Bone marrow (tissue), 2 donors: ENCODE data around the gene ZBP1.

ENCODE experiments used
- DNase-seq, 2 donors: peaks; one replicate each; lab custom pipeline; 2025; lab: John Stamatoyannopoulos, UW

Gene ZBP1

DNA sequence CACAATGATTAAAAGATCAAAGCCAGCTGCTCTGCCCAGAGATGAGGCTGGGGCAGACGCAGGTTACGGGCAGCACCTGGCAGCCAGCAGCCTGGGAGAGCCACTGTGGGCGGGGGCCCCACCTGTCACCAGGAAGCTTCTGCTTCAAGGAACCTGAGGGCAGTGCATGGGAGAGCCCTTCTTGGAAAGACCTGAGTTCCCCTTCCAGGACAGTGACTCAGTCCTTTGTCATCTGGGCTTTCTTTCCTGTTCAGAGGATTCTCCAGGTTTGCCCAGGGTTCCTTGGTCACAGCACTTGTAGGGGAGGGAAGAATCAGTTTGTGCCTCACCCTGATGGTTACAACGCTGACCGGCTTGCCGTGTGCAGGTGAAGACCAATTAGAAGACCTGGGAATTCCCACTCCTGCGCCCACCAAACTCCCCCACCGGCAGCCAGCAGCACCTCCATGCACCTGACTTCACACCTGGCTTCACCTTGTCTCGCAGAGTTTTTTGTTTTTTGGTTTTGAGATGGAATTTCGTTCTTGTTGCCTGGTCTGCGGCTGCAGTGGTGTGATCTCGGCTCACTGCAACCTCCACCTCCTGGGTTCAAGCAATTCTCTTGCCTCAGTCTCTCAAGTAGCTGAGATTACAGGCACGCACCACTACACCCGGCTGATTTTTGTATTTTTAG, 2.0 kb downstream of the ZBP1 start:
- no peak for DNase-seq

DNA sequence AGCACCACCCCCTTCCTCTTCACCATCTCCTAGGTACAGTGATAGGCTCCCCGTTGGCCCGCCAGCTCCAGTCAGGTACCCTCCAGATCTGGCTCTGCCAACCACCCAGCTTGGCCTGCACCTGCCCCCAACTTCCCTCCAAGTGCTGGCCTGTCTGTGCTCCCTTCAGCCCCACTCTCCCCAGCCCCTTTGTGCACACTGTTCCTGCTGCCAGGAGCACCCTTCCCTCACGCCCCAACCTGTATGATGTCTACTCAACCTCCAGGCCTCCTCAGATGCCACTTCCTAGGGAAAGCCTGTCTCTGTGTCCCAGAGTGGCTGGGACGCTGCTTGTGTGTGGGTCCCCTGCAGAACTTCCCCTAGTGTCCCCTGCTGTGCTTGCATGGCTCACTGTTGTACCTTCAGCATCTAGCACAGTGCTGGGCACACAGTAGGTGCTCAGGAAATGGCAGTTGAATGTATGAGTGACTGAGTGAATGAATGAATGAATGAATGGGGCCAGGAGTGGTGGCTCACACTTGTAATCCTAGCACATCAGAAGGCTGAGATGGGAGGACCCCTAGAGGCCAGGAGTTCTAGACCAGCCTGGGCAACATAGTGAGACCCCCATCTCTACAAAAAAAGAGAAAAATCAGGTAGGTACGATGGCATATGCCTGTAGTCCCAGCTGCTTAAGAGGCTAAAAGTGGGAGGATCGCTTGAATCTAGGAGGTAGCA, 3.0 kb downstream of the ZBP1 start:
- DNase-seq: no peak

DNA sequence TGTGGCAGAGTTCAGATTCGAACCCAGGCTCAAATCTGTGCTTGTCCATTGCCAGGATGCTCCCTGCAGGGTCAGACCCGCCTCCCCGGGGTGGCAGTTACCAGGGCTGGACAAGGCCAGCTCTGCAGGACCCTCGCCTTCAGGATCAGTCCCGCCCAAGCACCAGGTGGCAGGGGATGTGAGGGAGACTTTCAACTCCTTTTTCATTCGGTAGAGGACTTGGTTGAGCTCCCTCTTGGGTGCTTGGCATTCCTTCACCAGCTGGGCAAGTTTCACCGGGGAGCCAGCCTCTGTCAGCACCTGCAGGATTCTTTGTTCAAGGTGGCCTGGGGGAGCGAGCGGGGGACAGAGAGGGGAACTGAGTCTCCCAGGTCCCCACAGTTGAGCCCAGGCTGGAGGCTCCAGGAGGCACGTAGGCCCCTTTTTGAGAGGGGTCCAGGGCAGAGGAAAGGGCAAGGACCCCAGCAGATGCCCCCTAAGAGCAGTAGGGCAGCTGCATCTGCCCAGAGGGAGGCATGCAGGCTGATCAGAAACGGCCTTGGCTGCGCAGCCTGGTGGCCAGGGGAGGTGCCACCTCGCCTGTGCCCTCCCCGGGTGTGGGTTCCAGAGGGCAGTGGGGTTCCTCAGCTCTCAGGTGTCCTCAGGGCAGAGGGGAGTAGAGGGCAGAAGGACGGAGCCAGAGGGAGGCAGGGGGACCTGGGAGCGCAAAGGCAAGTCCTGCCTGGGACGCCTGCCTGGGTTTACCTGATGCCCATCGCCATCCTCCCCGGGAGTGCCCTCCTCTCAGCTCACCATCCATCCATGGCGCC, 3.9 kb downstream of the ZBP1 start:
- DNase-seq: no peak

DNA sequence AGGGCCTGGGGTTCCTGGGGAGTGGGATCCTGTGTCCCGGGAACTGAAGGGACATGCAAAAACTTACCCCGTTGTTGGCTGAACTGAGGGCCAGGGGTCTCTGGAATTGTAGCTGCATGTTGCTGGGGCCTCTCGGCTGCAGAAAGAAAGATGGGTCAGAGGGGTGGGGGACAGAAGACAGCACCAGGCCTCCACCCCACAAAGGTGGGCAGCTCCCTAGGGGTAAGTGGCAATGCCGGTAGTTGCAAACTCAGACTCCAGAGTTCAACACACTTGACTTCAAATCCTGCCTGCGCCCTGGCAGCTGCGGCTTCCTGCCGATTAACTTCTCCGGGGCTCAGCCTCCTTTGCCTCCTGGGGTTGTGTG, 4.8 kb downstream of the ZBP1 start:
- no peak for DNase-seq

DNA sequence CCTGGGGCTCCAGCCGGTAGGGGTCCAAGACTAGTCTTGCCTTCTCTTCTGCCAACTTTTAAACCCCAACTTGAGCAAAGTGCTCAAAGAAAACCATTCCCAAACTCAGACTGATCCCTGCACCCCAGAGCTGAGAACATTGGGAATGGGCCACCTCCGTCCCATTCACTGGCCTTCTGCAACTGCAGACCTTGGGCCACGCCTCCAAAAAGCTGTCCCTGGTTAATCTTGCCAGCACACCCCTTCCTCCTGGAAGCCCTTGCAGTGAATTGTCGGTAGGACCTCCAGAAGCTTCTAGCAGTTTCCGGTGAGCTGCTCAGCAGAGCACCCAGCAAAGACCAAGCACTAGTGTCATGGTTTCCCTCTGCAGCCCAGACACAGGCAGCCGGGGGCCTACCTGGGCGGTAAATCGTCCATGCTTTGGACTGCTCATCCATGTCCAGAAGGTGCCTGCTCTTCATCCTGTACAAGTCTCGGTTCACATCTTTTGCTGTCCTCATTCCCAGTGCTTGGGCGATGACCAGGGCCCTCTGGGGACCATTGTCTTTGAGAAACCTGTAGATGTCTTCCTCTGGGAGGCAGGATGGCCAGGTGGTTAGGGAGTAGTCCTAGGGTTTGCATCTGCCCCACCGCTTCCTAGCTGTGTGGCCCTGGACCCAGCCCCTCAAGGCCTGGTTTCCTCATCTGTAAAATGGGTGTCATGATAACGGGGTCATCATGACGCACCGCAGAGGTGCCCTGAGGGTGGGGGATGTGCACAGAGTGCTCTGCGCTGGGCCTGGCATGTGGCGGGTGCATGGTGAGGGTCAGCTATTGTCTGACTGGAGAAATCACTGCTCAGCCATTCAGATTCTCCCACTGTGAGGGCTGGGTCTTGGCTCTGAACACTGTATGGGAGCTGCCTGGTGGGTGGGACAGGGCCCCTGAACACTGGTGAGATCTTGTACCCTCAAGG, 5.5 kb downstream of the ZBP1 start:
- DNase-seq: no peak

DNA sequence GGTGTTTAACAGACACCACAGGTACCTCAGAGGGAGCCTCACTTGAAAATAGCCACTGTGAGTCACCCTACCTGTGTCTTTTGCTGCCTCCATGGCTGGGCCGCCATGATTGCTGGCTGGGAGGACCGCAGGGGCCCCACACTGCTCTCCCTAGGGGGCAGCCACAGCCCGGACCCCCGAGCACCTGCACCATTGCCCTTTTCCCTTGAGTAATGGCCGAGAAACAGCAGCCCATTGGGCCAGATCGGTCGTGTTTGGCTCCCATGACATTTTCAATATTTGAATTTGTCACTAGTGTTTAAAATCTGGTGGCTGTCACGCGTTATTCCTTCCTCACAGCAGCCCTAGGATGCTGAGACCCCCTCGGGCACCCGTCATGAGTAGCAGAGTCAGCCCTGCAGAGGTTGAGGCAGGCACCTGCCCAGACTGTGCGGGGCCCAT, 6.7 kb downstream of the ZBP1 start:
- DNase-seq: no peak

DNA sequence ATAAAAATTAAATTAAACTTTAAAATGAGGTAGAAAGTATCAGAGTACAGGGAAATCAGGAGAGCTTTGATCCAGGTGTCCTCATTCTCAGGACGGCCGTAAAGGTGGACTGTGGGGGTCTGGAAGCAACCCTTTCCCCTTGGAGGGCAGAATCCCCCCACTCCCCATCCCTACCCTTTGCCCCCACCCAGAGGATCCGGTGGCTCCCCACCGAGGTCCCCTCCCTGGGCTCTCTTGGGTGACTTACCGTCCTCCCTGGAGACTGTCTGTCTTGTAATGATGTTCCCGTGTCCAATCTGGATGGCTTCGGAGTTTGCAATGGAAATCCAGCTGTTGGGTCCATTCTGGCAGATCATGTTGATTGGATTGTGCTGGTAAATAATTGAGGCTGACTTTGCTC, 7.3 kb downstream of the ZBP1 start:
- DNase-seq: no peak

DNA sequence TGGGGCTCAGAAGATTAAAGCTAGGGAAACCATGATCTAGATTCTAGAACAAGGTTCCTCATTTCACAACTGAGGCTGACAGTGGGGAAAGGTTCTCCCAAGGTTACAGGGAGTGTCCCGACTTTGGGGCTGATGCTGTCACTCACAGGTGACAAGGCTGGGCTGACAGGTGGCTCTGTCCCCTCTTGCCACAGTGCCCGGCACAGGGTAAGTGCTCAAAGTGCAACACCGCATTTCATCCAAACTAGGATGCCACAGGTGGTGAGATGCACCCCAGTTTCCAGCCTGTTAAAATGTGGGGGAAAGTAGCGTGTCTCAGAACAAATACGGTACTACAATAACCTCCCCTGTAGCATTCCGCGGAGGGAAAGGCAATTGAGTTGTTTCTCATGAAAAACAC, 7.8 kb downstream of the ZBP1 start:
- no peak for DNase-seq

DNA sequence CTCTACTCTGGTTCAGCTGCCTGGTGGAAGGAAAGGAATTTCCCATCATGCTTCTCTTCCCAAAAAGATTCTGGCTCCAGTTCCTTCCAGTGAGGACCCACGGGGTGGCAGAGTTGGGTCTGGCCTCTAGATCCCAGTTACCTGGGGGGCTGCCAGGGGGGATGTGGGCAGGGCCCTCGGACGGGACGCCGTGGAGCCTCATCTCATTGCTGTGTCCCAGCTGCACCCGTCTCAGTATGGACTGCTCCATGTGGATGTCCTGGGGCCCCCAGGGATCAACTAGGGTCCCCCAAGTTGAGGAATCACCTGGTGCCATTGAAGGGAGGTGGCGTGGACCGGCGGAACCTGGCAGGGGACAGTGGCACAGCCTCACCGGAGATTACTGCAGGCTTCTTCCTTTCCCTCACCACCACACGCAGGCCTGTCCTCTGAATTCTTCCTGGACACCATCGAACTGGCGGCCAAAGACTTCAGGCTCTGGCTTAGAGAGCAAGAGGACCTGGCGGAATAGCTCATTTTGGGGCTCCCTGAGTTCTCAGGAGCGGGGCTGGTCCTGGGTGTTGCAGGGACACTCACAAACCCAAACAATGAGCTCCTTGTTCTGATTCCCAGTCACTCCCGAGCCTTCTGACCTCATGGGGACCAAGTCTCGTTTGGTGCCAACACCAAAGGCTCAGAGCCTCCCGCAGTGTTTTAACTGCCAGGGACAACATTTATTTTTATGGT, 8.5 kb downstream of the ZBP1 start:
- no peak for DNase-seq

DNA sequence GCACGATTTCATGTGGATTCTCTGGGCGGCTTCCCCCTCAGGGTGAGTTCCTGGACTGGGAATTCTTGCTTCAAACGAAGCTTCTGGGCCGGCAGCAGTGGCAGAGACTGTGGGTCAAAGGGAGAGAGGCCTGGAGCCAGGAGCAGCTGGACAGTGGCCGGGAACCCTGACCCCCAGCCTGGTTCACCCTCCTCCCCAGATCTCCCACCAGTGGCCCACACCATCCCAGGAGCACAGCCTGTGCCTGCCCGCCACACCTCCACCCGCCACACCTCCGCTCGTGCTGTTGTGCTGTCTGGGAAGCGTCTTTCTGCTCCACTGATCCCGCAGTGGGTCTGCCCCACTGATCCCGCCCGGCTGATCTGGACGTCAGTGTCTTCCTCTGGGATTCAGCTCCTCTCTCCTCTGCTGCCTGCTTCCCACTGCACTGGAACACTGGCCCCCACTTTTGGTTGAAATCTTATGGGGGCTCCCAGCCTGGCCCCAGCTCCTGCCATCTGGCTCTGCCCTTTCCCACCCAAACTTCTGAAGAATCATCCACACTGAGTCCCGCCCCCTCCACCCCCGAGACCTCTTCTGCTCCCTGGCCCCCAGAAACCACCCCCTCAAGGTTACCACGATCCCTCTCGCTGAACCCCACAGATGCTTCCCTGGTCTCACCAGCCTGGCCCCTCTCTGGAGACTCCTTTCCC, 9.8 kb downstream of the ZBP1 start:
- no peak for DNase-seq

DNA sequence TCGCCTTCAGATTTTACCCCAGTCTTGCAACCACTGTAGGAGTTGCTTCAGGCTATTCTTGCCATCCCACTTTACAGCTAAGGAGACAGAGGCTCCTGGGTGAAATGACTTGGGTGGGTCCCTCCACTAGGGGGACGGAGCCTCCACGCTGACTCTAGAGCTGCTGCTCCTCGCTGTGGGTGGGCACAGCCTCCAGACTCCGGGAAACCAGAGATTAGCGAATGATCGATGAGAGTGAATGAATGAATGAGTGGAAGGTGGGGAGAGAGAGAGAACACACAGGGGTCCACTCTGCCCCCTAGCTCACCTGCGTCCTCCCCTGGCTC, 10.4 kb downstream of the ZBP1 start:
- no peak for DNase-seq

DNA sequence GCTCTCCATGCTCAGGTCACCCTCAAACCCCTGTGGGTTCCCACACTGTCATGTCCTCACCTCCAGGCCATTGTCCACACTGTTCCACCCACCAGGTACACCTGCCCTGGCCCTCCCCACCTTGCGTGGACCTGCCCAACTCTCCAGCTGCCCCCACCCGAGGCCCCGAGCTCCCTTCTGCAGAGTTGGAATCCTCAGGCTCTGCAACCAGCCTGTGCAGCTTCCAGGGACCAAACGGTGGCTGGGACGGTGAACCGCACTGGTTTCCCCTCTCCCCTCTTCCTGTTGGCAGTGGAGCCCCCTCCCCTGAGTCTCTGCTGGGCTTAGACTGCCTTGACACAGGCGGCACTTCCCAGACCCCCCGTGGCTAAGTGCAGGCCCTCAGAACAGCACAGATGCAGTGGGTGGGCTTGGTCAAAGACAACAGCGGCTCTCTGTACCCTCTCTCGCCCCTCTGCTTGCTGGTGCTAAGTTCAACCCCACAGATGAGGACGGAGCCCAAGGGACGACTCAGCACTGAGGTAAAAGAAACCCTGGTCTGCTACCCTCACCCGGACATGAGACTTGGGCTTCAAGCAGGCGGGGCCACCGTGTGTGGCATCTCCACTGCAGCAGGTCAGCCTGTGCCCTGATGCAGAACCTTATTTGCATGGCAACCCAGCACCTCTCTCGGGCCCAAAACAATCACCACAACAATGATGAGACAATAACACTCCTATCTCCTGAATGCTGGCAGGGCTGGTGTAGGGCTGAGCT, 11.0 kb downstream of the ZBP1 start:
- DNase-seq: no peak

DNA sequence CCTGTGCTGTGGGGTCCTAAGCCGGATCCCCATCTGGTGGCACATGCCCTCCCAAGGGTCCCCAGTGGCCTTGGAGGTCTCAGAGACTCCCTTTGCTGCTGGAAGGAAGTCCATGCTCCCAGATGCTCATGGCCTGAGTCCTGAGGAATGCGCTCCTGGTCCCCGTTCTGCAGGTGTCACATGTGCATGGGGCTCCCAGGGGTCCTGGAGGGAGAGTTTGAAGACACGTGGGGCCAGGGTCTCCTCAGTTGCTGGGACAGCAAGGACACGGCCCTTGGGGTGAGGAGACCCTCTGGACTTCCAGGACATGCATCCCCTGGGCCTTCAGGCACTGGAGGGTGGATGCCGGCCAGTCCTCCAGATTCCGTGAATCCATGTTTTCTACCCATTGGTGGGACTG, 11.7 kb downstream of the ZBP1 start:
- no peak for DNase-seq

DNA sequence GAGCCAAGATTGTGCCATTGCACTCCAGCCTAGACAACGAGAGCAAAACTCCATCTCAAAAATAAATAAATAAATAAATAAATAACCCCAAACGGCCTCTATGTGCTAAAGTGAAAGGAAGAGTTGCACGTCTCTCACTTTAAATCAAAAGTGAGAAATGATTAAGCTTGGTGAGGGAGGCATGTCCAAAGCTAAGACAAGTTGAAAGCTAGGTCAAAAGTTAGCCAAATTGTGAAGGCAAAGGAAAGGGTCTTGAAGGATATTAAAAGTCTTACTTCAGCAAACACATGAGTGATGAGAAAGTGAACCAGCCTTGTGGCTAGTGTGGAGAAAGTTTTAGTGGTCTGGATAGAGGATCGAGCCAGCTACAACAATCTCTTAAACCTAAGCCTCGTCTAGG, 14.3 kb downstream of the ZBP1 start:
- DNase-seq: no peak

DNA sequence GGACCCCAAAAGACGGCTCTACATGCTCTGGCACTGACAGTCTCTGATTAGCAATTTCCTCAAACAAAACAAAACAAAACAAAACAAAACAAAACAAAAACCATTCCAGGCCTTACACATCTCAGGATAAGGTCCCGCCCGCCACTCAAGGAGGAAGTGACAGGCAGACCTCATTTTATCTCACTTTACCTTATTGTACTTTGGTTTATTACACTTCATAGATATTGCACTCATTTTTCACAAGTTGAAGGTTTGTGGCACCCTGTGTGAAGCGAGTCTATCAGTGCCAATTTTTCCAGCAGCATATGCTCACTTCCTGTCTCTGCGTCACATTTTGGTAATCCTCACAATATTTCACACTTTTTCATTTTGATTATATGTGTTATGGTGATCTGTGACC, 15.2 kb downstream of the ZBP1 start:
- no peak for DNase-seq

DNA sequence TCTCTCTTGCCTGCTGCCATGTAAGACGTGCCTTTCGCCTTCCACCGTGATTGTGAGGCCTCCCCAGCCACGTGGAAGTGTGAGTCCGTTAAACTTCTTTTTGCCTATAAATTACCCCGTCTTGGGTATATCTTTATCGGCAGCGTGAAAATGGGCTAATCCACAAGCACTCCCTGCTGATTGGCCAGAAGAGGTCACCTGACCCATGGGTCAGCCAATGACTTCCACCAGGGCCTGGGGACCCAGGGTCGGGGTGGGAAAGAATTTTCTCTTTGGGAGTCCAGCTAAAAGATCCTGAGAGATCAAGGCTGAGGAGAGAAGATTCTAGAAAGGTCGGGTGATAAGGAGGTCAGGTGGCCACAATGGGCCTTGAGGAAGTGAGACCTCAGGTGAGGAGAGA, 17.1 kb downstream of the ZBP1 start:
- DNase-seq: no peak

DNA sequence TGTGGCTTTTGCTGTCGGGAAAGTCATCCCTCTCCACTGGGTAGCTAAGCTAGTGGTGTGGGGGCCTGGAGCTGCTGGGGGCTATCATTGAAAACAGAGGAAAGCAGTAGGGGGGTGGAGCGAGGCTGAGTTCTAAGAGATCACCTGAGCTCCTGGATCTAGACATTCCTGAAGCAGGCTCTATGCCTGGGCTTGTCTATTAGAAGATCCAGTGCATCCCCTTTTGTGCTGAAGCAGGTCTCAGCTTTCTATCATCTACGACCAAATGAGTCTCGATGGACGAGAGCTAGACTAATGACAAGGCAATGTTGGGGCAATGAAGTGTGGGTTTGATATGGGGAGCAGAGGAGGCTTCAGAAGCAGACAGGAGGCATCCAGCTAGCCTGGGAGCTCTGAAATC, 18.5 kb downstream of the ZBP1 start:
- no peak for DNase-seq

DNA sequence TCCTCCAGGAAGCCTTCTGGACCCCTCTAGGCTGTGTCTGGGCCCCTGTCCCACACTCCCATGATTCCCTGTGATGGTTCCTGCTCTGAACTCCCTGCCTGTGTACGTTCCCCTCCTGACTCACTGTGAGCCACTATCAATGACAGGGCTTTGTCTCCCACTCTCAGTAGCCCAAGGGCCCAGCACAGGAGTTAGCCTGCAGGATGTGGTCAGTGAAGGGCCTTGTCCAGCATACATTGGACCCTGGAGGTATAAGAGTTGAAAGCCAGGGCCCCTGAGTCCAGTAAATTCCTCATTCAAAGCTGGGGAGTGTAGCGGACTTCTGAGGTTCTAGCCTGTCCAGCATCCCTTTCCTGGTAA, 19.0 kb downstream of the ZBP1 start:
- DNase-seq: no peak

DNA sequence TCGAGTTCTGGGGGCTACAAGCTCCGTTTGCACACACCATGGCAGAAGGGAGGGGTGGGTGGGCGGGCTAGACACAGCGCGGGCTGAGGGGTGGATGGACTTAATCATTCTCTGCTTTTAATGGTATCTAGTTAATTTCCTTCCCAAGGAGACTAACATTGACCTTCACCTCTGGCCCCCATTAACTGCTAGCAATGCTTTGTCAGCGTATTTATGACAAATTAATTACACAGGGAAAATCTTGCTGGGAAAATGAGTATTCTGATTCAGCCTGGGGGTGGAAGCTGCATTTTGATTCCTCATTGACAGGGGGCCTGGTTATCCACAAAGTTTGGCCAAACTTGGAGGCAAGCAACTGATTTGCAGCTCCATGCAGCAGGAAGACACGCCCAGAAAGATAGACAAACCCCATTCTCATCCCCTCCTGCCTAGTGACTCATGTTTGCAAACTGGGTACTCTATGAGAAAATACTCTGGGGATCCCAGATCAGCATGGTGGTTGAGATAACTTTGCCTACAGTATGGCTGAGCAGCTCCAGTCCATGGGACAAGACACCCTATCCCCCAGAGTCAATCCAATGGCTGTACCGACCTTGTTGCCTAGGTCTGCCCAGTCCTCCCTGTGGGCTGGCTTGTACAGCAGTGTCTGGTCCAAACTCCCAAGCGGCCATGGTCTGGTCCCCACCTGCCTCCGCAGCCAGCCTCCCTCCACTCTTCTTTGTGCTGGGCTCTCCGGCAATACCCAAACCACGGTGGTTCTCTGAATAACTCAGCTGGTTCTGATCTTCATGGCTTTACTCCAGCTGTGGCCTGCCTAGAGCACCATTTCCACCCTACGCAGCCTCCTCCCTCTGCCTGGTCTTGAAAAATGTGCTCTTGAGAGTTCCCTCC, 19.7 kb downstream of the ZBP1 start:
- DNase-seq: no peak
